Suppressor macrophage treated with lipopolysaccharide for 4 hours (primary cell): Measurements from ENCODE around the gene GAGE10.
"Not testable (repeated sequence)": the region's sequence is repeated elsewhere in the genome, so short reads cannot be mapped to it uniquely, and the experiment has no call there.

Source experiments
- DNase-seq: peaks from one replicate; pipeline ENCODE4 v3.0.0-alpha.2; 2020

GAGE10 gene

GRCh38 chrX:49330421-49330820, 27.0 kb downstream of the GAGE10 start:
- not testable (repeated sequence) for DNase-seq

- DNase-seq, result not testable (repeated sequence)
Observed at GRCh38 chrX:49331282-49331681, 27.8 kb downstream of the GAGE10 start, which contains the start of gene GAGE13. TSS of gene GAGE13 (plus strand) at chrX:49331582. CDS start at chrX:49332738, 1,156 bp downstream.

GRCh38 chrX:49331841-49332240, 28.4 kb downstream of the GAGE10 start:
- not testable (repeated sequence) for DNase-seq

DNA sequence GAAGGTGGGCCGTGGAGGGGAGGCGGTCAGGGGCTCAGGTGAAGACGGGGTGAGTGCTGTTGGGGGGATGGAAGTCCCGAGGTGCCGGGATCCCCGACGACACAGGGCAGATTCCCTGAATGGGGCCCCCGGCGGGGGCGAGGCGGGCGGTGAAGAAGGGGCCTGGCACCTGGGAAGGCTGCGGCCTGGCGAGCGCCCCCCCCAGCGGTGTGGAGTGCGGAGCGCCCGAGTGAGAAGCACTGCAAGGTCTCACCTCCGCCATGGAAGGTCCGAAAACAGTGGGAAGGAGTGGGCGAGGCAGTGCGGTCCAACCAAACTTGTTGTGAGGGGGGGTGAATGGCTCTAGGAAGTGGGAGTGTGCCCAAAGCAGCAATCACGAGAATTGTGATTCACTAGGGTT, 38.0 kb downstream of the GAGE10 start:
- not testable (repeated sequence) for DNase-seq

- not testable (repeated sequence) for DNase-seq
Observed at GRCh38 chrX:49344496-49345175, 41.2 kb downstream of the GAGE10 start.

GRCh38 chrX:49345402-49345801, 42.0 kb downstream of the GAGE10 start:
- DNase-seq, result not testable (repeated sequence)

DNA sequence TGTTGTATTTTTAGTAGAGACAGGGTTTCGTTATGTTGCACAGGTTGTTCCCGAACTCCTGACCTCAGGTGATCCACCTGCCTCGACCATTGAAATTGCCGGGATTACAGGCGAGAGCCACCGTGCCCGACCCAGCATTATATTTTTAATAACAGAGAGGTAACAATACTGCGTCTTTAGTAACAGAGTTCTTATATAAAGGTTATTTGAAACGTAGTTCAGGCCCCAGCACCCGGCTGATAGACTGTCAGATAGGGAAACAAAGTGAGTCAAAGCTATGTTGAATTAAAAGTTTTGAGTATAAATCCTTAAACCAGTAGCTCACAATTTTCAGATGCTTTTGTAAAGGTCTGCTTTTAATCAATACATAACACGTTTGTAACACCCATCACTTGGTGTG, 42.7 kb downstream of the GAGE10 start:
- DNase-seq, result not testable (repeated sequence)
